KMS-11 (cell line): ENCODE measurements around the gene CACNG8.

Experiments used
- H2AFZ ChIP-seq: fragments of 200-600 bp; sonication (generic); 2 replicates; pipeline ENCODE4 v1.6.1; 2016; ENCODE audit warnings: antibody characterized with exemption, mixed run types, low read depth
- H3K27ac ChIP-seq: fragments of 200-600 bp; sonication (generic); 2 replicates; pipeline ENCODE4 v1.6.1; 2016; ENCODE audit warnings: mild to moderate bottlenecking, mixed run types
- H3K27me3 ChIP-seq: fragments of 200-600 bp; sonication (generic); 2 replicates; pipeline ENCODE4 v1.6.1; 2017; ENCODE audit warnings: mild to moderate bottlenecking, low read depth, mixed run types, moderate library complexity; ENCODE audit not compliant: insufficient read depth
- H3K36me3 ChIP-seq: fragments of 200-600 bp; sonication (generic); 2 replicates; pipeline ENCODE4 v1.6.1; 2017; ENCODE audit warnings: mild to moderate bottlenecking, mixed run types; ENCODE audit not compliant: insufficient read depth
- H3K4me1 ChIP-seq: fragments of 200-600 bp; sonication (generic); 2 replicates; pipeline ENCODE4 v1.6.1; 2016; ENCODE audit warnings: mild to moderate bottlenecking, low read depth, mixed run types; ENCODE audit not compliant: poor library complexity, severe bottlenecking
- H3K4me2 ChIP-seq: fragments of 200-600 bp; sonication (generic); 2 replicates; pipeline ENCODE4 v1.7.0; 2016; ENCODE audit warnings: mild to moderate bottlenecking, mixed run types
- H3K4me3 ChIP-seq: fragments of 200-600 bp; sonication (generic); IDR thresholded peaks from 2 replicates; pipeline ENCODE4 v1.6.1; 2017; ENCODE audit warnings: low read depth, low read length, mixed read lengths; ENCODE audit not compliant: insufficient read depth
- H3K79me2 ChIP-seq: fragments of 200-600 bp; sonication (generic); 2 replicates; pipeline ENCODE4 v1.6.1; 2016; ENCODE audit warnings: low read depth, mixed run types; ENCODE audit not compliant: insufficient read depth
- H3K9ac ChIP-seq: fragments of 200-600 bp; sonication (generic); 2 replicates; pipeline ENCODE4 v1.6.1; 2016; ENCODE audit warnings: mild to moderate bottlenecking, mixed run types
- H4K20me1 ChIP-seq: fragments of 200-600 bp; sonication (generic); 2 replicates; pipeline ENCODE4 v1.6.1; 2016; ENCODE audit warnings: mild to moderate bottlenecking, mixed run types; ENCODE audit not compliant: insufficient read depth
- TF ChIP-seq, protein P1 (sequence below): fragments of 200-600 bp; sonication (generic); conservative IDR thresholded peaks from 2 replicates; pipeline ENCODE4 v1.6.1; 2017; ENCODE audit warnings: low read depth, mild to moderate bottlenecking, antibody characterized with exemption, low read length, moderate library complexity, mixed read lengths

CACNG8 gene

DNA sequence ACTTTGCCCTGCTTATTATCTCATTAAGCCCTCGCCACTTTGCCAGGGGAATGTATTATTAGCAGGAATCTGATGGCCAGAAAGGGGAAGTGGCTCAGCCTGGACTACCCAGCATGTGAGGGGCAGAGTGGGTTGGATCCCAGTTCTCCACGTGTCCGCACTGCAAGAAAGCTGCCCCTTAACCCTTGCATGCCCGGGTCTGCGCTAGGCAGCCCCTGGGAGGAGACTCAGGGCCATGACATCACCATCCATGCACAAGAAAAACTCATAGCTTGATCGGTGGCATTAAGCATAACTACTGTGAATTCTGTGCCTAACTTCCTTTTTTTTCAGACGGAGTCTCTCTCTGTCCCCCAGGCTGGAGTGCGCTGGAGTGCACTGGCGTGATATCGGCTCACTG, 8.9 kb downstream of the CACNG8 start:
- H3K4me1 ChIP-seq = no peaks in the 10 kb centered on the region
- H3K79me2 ChIP-seq = no peaks in the 10 kb centered on the region
- no peak overlapping the region for H3K9ac ChIP-seq
- H3K27me3 ChIP-seq = no peaks in the 10 kb centered on the region
- no peaks in the 10 kb centered on the region for H4K20me1 ChIP-seq
- no peak overlapping the region for H2AFZ ChIP-seq
- no peaks in the 10 kb centered on the region for H3K36me3 ChIP-seq
- no peak overlapping the region for H3K27ac ChIP-seq
- TF ChIP-seq, protein P1, sequence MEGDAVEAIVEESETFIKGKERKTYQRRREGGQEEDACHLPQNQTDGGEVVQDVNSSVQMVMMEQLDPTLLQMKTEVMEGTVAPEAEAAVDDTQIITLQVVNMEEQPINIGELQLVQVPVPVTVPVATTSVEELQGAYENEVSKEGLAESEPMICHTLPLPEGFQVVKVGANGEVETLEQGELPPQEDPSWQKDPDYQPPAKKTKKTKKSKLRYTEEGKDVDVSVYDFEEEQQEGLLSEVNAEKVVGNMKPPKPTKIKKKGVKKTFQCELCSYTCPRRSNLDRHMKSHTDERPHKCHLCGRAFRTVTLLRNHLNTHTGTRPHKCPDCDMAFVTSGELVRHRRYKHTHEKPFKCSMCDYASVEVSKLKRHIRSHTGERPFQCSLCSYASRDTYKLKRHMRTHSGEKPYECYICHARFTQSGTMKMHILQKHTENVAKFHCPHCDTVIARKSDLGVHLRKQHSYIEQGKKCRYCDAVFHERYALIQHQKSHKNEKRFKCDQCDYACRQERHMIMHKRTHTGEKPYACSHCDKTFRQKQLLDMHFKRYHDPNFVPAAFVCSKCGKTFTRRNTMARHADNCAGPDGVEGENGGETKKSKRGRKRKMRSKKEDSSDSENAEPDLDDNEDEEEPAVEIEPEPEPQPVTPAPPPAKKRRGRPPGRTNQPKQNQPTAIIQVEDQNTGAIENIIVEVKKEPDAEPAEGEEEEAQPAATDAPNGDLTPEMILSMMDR = no peak
- no peak overlapping the region for H3K4me3 ChIP-seq
- no peak overlapping the region for H3K4me2 ChIP-seq

DNA sequence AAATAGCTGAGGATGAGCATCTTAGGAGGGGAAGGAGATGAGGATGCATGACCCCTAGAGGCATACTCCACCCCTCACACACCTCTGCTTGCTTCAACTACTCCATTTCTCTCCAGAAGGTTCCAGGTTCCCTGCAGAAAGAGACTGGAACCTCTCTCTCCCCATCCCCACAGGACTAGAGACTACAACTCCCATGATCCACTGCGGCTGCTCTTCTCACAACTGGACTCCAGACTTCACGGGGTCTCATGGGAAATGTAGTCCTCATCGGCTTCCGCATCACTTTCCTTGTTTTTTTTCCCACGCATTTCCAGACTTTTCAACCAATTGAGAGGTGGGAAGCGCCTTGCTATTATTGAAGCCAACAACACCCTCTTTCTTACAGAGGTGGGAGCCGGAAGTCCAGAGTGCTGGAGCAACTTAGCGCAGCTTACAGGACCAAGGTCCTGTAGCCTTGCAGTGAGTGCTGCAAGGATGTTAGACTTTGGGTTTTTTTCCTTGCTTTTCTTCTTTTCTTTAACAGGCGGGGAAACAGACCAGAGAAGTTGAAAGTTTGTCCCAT, 14.8 kb downstream of the CACNG8 start:
- H2AFZ ChIP-seq = no peak overlapping the region; the same call in 1 of the 2 replicates
- no peak overlapping the region for H3K9ac ChIP-seq
- no peak overlapping the region for H3K4me3 ChIP-seq
- 0 out of 2 replicates have a peak, but pooled peaks cover 4% of the 10 kb centered on the region for H3K27me3 ChIP-seq
- no peak overlapping the region for H3K4me2 ChIP-seq
- no peaks in the 10 kb centered on the region for H3K79me2 ChIP-seq
- H3K4me1 ChIP-seq = no peaks in the 10 kb centered on the region
- TF ChIP-seq, protein P1 = no peak
- H3K27ac ChIP-seq = no peak overlapping the region
- no peaks in the 10 kb centered on the region for H4K20me1 ChIP-seq
- H3K36me3 ChIP-seq = no peaks in the 10 kb centered on the region

DNA sequence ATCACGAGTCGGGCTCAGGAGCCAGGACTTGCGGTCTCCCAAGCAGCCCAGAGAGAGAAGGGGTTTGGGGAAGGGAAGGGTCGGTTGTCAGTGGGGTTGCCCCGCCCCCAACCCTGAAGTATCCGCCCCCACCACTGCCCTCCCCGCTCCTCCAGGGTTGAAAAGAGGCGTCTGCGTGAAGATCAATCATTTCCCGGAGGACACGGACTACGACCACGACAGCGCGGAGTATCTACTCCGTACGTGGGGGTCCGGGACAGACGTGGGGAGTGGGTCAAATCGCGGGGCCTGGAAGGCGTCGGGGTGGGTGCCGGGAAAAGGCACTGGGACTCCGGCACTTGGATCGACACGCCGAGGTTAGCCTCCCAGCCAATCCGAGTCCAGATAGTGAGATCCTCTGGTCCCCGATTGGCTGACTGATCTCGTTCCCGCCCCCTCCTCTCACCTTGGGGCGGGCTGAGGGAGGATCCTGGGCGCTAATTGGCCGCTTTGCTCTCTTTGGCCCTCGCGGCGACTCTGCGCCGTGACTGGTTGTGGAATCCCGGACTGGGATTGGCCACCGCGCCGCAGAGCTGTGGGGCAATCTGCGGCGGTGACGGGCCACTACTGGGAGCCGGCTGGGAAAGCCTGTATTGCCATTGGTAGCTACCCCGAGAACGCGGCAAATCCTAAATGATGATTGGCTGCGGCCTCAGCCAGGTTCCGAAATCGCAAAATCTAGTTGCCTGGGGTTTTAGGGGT, 15.4 kb downstream of the CACNG8 start:
- Histone ChIP-seq H2AFZ (no peak overlapping the region; the same call in 1 of the 2 replicates), H3K4me2 (no peak overlapping the region), H3K27me3 (0 out of 2 replicates have a peak, but pooled peaks cover 4% of the 10 kb centered on the region), H3K36me3 (no peaks in the 10 kb centered on the region), H3K4me1 (no peaks in the 10 kb centered on the region), H4K20me1 (no peaks in the 10 kb centered on the region), H3K79me2 (no peaks in the 10 kb centered on the region), H3K9ac (no peak overlapping the region), H3K27ac (no peak overlapping the region), H3K4me3 (no peak overlapping the region)
- TF ChIP-seq, protein P1 = no peak

DNA sequence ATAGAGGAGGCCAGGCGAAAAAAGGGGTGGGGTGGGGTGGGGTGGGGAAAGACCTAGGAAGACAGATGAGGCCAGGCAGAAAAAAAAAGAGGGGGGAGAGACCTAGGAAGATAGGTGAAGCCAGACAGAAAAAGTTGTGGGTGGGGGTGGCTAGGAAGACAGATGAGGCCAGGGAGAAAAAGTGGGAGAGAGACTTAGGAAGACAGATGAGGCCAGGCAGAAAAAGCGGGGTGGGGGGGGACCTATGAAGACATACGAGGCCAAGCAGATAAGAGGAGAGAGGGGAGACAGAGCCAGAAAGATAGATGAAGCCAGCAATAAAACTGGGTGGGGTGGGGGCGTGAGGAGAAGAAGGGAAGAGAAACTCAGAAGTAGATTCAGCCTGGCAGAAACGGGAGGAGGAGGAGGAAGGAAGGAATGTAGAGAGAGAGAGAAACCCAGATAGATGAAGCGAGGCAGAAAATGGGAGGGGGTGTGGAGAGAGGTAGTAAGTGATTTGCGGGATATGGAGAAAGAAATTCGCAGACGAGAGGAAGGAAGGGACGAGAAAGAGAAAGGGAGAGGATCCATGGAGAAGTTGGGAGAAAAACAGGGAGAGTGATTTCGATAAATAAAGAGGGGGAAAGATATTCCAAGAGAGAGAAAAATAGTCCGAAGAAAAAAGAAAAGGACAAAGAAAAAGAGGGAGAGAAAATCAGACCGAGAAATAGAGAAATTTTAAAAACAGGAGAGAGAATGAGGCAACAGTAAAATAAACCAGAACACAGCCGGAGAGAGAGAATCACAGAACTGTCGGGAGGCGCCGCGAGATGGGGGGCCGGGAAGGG, 16.5 kb downstream of the CACNG8 start:
- Histone ChIP-seq H3K27ac (no peak overlapping the region), H2AFZ (no peak overlapping the region), H3K36me3 (no peaks in the 10 kb centered on the region), H3K4me2 (no peak overlapping the region), H3K4me3 (no peak overlapping the region), H3K4me1 (no peaks in the 10 kb centered on the region), H3K9ac (no peak overlapping the region), H3K79me2 (no peaks in the 10 kb centered on the region), H3K27me3 (0 out of 2 replicates have a peak, but pooled peaks cover 4% of the 10 kb centered on the region), H4K20me1 (no peaks in the 10 kb centered on the region)
- TF ChIP-seq, protein P1 = no peak
